Stimulated activated CD4-positive, alpha-beta T cell treated with anti-CD3 and anti-CD28 coated beads, Interleukin-1b, Interleukin-23, amount 100 ng/mL, for 24 hours (primary cell): ENCODE results near the gene RNF121.

Experiments
- DNase-seq, 4 experiments: peaks; one replicate each; pipeline ENCODE4 v3.0.0-alpha.2; 2020; ENCODE audit warnings: low read depth in 4 of 4, low spot score in 1 of 4

RNF121 gene

DNA sequence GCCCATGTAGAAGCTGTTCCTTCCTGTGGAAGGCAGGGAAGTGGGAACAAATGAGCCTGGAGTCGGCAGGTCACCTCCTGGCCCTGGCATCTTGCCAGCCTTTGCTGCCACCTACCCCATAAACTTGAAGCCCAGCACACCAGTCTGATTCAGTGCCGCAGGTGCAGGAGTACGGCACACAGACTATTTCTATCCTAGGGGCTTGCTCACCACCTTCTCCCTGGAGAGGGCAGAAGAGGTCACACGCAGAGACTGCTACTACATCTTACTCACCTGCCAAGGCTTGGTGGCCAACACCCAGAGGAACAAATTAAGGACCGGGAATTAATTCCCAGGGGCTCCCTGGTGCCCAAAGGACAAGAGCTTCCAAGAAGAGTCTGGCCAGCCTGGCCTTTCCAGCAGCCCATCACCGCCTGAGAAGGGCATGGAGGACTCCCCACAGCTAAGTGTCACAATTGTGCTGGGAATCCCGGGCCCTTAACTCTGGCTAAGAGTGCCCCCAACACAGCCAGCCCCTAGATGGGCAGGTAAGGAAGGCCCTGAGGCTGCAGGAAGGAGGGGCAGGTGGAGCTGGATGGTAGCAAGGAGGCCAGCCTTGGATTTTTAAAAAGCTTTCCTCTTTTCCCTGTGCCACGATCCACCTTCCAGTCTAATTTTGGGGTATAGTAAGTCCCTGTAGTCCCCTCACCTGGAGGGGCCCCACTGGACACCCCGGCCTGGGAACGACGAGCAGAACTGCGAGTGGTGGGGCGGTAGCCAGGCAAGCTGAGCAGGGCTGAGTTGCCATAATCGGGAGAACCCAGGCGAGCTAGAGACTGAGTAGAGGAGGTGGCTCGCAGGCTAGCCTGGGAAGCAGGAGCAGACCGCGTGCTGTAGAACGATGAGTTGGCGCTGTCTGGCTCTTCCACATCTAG is 76.8 kb downstream of the RNF121 start:
- no peak for DNase-seq

DNA sequence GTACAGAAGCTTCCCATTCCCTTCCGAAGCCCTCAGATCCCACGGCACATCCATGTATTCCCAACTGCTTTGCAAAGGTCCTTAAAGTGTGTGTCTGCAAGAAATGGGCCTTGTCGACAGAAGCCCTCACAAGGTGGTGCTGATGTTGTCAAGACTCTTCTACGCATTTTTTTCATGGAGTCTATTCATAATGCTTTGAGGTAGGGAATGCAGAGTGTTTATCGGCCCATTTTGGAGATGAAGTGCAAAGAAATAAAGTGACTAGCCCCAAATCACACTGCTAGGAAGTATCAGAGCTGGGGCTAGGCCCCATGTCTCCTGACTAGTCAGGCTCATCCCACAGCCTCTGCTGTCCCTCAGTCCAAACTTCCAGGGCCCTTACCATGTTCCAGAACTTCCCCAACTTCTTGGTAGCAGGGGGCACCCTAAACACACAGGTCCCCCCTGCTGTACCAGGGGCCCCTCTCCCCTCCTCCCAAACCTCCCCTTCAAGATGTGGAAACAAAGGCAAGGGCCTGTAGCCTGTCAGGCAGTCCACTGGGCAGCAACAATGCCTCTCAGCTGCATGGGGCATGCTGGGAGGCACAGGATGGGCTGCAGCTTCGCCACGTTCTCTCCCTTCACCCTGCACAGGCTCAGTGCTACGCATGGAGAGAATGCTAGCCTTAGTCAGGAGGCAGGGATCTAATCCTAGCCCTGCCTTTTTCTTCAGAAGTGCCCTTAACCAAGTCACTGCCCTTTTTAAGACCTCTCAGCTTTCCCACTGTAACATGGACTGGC is 77.7 kb downstream of the RNF121 start:
- DNase-seq = no peak

DNA sequence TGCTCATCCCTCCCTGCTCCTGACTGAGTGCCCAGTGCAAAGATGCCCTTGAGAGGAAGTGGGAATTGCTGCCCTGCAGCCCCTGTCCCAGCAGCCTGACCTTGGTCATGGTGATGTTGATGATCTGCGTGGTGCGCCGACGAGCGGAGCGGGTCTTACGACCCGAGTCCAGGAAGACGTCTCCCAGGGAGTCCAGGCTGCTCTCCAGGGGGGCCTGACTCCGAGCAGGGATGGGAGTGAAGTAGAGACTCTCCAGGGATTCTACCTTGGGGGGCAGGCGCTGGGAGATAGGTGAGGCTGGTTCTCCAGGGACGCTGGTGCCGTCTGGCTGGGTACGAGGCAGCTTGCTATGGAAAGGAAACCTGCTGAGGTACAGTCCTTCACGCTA is 78.2 kb downstream of the RNF121 start:
- no peak for DNase-seq

DNA sequence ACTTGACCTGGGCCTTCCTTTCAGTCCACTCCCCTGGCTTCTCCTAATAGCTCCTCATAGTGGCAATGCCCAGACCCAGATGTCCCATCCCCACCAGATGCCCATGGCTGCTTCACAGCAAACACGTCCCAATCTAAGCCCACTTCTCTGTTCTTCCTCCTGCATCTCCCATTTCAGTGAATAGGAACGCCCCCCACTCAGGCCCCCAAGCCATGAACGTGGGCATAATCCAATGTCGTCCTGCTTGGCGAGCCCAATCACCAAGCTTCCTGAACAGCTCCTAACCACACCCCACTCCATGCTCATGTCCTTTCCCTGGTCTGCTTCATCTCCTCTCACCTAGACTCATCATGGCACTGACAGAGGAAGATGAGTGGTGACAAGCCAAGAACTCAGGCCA is 78.7 kb downstream of the RNF121 start:
- DNase-seq = no peak

DNA sequence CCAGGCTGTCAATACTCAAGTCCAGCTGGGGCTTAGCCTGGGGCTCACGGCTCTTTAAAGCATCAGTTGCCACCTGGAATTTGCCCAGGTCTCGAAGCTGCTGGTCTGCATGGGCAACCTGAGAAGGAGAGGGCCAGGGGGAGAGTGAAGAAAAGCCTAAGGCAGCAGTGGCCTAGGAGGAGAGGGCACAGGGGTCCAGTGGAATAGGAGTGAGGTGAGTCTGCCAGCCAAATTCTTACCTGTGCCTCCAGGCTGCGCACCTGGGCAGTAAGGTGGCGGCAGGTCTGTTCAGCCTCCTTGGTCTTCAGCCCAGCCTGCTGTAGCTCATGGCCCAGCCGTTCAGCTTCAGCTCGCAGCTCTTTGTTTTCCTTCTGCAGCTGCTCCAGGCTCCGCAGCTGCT is 79.9 kb downstream of the RNF121 start:
- no peak for DNase-seq

DNA sequence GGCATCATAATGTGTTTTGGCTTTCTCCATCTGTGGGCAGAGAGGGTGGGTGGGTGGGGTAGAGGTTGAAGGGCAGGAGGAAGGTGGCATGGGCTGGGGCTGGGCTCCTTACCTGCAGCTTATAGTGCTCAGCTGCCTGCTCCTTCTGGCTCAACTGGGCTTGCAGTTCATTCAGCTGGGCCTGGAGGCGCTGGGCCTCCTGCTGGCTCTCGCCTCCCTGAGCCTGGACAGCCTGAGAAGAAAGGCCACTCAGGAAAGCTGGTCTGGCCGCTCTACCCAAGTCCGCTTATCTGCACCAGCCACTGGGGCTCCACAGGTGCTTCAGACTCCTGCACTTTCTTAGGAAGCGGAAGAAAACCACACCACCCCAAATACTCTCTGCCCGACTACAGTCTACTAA is 80.3 kb downstream of the RNF121 start:
- no peak for DNase-seq

DNA sequence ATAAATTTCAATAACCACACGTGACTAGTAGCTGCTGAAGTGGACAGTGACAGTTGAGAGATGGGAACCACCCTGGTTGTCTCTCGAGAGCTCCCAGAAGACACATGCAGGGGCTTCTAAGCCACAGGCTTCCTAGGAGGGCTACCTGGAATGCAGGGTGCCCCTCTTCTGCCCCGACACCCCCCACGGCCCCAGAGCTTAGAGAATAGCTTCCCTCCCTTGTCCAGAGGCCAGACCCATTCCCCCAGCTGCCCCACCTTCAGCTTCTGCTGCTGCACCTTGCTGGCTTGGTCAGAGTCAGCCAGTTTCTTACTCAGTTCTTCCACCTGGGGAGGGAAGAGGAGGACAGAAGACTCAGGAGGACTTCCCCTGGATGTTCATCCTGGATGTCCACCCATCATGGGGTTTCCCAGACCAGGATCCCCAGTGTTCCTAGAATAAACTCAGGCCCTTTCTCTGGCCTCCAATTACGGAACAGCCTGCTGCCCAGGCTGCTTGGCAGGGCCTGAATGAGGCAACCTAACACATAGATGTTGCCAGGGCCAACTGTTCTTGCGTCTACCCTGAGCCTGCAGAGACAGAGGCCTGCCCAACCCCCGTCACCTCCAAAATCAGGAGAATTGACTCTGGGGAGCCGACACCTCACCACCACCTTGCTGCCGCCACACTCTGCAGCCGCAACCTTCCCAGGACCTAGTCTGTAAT is 81.8 kb downstream of the RNF121 start:
- DNase-seq = no peak

DNA sequence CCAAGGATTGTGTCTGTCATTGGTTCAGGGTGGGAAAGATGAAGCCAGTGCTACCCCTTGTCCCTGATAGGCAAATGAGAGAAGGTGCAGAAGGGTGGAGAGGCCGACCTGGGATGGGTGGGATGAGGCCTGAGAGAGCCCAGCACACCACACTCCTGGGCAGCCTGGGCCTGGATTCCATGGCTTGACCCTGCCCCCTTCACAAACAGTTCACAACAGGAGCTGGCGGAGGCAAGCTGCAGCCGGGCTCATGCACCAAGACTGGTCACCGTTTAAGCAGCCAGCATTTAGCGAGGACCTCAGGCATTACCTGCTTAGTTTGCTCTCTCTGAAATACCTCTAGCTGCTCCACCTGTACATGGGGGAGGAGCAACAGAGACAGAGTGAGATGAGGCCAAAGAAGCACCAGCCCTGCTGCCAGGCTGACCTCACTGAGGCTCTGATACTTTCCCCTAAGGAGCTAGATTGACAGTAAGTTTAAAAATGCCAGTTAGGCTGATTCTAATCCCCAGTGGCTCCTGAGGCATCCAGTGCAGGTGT is 83.3 kb downstream of the RNF121 start:
- no peak for DNase-seq

DNA sequence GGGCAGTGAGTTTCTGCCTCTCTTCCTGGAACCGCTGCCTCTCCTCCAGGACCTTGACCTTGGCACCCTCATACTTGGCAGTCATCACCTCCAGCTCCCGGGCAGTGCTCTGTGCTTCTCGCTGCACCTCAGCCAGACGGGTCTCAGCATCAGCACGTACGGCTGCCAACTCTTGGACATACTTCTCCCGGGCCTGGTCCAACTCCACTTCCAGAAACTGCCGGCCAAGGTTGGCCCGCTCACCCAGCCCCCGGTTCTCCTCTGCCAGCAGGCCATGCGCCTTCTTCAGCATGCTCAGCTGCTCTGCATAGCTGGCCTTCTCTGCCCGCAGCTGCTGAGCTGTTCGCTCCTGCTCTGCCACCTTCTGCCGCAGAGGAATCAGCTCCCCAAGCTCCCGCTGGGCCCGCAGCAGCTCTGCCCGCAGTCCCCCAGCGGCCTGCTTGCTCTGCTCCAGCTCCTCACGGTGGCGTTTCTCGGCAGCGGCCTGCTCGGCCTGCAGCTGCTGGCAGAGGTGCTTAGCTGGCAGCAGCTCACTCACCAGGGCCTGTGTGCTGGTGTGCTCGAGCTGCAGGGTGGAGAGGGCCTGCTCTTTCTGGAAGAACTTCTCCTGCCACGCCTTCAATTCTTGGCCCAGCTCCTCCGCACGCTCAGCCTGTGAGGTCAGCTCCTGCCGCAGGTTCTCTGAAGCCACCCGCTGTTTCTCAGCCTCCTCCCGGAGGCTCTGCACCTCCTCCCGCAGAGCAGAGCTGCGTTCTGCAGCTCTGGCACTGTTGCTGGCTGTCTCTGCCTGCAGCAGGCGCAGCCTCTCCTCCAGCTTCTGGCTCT is 84.3 kb downstream of the RNF121 start:
- no peak for DNase-seq

DNA sequence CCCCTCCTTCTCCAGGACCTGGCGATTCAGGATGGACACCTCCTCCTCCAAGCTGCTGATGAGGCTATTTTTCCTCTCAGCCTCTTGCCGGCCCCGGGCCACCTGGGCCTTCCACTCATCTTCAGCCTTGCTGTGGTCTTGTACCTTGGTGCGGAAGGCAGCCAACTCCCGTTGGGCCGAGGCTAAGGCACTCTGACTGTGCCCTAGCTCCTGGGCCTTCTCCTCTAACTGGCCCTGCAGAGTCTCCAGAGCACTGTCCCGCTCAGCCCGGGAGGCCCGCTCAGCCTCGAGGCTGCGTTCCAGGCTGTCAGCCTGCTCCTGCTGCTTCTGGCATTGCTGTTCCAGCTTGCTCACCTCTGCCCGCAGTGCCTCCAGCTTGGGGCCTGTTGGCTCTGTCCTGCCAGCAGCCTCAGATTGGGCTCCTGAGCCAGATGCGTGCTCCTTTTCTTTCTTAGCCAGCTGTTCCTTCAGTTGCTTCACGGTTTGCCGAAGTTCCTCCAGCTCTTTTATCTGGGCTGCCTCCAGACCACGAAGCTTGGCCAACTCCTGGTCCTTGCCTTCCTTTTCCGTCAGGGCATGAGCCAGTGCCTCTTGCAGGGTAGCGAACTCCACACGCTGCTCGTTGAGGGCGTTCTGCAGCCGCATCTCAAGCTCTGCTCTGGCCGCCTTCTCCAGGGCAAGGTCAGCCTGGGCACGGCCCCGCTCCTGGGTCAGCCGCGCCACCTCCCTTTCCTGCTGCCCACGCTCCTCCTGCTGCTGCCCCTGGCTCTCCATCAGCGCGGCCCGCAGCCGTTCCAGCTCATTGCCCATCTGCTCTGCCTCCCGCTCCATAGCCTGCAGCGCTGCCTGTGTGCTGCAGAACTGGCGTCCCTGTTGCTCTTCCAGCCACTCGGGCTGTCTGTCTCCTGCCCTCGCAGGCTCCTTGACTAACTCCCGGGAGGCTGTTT is 85.2 kb downstream of the RNF121 start:
- no peak for DNase-seq

DNA sequence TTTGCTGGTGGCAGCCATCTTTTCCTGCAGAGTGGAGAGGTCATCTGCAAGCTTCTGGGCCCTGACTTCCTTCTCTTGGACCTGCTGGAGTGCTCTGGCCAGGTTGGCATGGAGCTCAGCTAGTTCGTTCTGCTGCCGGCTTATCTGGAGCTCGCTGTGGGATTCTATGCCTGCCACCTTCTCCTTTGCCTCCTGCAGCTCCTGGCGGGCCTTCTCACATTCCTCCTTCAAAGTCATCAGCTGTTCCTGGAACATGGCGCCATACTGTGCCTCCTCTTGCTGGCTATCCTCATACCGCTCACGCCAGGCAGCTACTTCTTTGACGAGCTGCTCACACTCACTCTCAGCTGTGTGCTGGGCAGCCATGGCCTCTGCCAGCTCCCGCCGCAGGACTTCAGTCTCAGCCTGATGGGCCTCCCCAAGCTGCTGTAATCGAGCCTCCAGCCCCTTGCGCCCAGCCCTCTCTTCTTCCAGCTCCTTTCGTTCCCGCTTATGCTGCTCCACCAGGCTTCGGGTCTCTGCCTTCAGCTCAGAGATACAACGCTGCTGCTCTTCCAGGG is 86.0 kb downstream of the RNF121 start:
- DNase-seq = no peak

DNA sequence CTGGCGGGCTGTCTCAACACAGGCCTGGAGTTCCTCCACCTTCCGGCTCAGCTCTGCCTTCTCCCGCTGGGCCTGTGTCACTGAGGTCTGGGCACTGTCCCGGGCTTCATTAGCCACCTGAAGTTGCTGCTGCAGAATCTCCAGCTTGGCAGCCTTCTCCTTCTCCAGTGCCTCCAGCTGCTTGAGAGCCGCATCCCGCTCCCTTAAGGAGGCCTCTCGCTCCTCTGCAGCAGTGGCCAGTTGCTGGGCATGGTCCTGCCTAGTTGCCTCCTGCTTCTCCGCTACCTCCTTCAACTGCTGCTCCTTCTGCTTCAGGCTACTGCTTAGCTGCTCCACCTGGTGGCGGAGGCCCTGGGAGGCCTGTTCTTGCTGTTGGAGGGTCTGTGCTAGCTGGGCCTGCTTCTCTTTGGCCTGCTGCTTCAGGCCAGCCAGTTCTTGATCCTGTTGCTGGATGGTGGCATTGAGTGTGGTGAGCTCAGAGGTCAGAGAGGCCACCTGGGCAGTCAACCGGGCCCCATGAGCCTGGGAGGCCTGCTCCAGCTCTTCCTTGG is 86.7 kb downstream of the RNF121 start:
- DNase-seq = no peak

DNA sequence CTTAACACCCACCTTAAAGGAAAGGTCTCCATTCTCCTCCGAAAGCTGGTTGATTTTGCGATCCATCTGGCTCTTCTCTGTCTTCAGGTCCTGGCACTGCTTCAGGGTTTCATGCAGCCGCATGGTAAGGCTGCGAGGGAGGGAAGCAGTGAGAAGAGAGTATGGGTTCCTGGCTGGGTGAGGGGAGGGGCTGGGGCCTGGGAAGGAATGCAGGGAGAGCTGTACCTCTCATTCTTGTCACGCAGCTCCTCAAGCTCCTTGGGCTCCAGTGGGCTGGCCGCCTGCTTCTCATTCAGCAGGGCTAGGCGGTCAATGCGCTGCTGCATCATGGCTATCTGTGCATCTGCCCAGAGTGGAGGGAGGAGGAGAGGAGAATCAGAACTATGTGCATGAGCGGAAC is 89.3 kb downstream of the RNF121 start:
- no peak for DNase-seq

DNA sequence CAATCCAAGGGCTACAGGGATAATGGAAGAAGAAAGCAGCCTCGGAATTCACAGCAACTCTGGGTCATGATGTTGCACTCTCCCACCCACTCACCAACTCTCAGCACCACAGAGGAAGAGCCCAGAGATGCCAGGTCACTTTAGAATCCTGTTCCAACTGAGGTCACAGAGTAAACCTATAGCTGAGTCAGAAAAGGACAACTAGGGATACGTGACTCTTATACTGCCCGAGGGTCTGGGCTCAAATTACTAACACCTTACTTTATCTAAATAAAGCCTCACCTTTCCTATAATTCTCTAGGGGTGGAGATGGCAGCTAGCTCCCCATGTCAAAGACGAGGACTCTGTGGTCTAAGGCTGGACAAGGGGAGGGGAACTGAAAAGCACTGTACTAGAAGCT is 94.5 kb downstream of the RNF121 start:
- no peak for DNase-seq

DNA sequence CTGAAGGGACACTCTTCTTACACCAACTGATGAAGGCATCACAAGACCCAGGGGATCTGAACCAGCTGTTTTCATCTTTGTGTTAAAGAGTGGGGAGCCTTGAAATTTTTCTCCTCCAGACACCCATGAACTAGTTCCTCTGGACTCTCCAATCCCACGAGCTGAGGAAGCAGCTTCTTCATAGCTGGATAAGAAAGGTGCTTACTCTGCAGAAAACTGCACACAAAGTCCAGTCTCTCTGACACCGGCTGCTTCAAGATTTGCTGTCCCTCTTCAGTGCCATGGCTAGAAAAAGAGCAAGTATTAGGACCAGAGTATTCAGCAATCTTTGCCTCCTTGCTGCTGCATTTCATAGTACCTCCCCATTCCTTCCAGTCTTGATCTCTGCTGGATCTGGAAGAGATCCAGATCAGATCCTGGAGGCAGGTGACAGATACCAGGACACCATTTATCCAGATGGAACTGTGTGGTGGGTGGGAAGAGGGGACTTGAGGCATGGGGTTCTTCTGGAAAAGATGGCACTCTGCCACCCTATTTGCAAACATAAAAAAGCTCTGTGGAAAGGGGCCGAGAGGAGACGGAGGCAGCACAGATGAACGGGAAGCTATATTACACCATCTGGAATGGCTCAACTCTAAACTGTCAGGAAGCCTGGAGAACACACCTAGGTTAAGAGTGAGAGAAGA is 95.4 kb downstream of the RNF121 start:
- DNase-seq = no peak

DNA sequence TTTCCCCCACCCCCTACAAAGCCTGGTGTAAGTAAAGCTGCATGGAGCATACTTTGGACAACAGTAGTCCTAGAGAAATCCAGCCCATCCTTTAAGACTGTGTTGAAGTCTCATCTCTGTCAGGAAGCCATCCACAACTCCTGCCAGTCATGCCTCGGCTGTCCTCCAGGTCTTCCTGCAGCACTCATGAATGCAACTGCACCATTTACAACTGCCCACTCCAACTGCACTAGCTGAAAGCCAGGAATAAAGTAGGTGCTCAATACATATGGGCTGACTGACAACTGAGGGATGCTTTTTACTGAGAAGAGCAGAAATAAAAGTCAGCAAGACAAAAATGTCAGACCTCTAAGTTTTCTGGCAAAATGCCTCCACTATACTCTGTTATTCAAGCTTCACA is 97.2 kb downstream of the RNF121 start:
- DNase-seq = no peak

DNA sequence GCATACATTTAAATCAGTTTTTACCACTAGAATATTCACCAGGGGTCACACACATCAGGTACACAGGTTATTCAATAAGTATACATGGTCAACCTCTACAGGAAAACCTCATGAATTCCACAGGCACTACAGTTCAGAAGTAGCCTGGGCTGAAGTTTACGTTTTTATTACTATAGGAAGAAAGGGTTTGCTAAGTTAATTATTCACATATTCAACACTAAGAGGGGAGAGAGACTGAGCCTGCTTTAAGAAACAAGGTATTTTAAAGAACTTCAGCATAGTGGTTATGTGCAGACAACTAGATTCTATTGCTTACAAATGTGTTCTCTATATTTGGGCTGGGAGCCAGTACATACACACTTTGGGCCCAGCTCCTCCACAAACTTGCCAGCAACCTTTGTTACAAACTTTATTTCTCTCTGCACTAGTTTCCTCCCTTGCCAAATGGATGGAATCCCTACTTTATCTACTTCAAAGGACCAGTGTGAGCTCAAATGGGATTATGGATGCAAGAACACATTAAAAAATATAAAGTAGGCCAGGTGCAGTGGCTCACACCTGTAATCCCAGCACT is 101.7 kb downstream of the RNF121 start:
- DNase-seq = no peak

DNA sequence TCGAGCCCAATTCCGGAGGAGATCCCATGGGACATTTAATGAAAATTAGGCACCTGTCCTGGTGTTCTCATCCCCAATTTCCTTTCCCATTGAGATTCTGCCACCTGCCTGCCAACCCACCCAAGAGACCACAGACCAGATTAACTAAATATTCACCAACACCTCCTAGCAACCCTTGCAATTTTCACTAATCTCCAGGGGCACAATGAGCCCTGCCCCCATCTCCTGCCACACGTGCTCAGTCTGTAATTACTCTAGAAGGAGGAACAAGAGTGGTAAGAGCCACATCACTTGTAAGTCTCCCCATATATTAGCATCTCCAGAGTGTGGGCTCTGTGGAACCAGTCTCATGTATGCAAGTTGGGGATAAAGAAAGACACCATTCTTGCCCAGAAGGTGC is 107.8 kb downstream of the RNF121 start:
- no peak for DNase-seq
